GM12878 (cell line): ENCODE data around the gene ZDHHC1. TPM values are rescaled to one million over a fixed set of nuclear protein-coding genes. Genes with fewer than 3 reads are reported as not detected.

Experiments used
- E2F8 ChIP-seq: fragments of 450-650 bp; IDR thresholded peaks from 2 replicates; pipeline ENCODE4 v1.6.1; 2018; ENCODE audit warnings: mild to moderate bottlenecking, low read depth, moderate library complexity; ENCODE audit not compliant: partially characterized antibody
- MLLT1 ChIP-seq: fragments of 450-650 bp; IDR thresholded peaks from 2 replicates; pipeline ENCODE4 v1.6.1; 2016; ENCODE audit warnings: mild to moderate bottlenecking
- ZSCAN29 ChIP-seq: fragments of 450-650 bp; IDR thresholded peaks from 2 replicates; pipeline ENCODE4 v1.6.1; 2017; ENCODE audit warnings: mild to moderate bottlenecking, moderate library complexity
- polyA plus RNA-seq, 11 experiments: library from polyadenylated mRNA; depleted of rRNA in 4 of 11; unstranded in 6 of 11; stranded (reverse) in 5 of 11; fragments of >200 nt; fragmentation: Nextera tagmentation in 4 of 11; fragmentation: Illumina TruSeq in 1 of 11; extraction: Ambion mirVana in 4 of 11; extraction: Trizol in 1 of 11; gene quantifications; 1 replicate in 1 of 11; 2 replicates in 10 of 11; pipeline versions ENCODE4 v1.2.1 to v1.2.3, GENCODE V29; 2011 to 2016; ENCODE audit warnings: inconsistent platforms in 2 of 11, missing spikeins in 2 of 11, low read depth in 1 of 11
- total RNA-seq, 4 experiments: library from RNA; depleted of rRNA in 3 of 4; stranded (reverse); fragments of >200 nt in 3 of 4; fragmentation: Illumina TruSeq in 1 of 4; extraction: Trizol in 1 of 4; gene quantifications; 2 replicates each; pipeline versions ENCODE4 v1.2.1 to v1.2.3, GENCODE V29; 2013 to 2021
- TF ChIP-seq, protein P1 (sequence below): fragments of 450-650 bp; IDR thresholded peaks from 2 replicates; pipeline ENCODE4 v1.6.1; 2017; ENCODE audit warnings: mild to moderate bottlenecking

Gene ZDHHC1
- total and polyA plus RNA-seq, 10 of the 15 experiments (the other 5 are each of a cell fraction or from before 2014, with no cell fraction given) = 0.07 to 1.2 (median 0.66) TPM; not detected in 2

DNA sequence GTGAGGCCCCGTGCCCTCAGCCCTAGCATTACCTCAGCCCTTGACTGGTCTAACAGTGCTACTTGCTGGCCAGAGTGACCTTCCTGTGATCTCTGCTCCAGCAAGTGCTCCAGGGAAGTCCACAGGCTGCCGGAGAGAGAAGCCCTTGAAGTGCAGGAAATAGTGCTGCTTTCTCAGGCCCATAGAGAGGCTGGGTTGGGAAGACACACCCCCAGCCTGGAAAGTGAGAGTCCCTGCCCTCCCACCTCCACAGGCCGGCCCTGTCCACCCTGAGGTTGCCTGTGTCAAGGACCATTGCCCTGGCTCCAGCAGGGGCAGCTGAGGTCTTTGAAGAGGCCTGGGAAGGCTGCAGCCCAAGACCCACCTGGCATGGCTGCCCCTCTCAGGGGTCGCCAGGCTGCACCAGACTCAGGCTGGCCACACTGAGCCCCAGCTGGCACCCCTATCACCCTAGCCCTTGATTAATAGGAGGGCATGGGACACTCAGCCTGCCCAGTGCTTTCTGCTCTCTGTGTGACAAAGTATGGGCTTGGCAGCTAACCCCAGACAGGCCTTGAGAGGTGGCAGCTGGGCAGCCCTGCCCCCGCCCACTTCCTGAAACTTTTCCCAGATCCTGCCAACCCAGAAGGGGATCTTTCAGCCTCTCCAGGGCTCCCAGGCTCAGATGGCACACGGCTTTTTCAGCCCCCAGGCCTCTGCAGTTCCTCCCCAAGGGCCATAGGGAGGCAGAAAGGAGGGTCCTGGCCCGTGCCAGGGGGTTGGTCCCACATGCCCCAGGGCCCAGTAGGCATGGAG, 43.0 kb upstream of the ZDHHC1 start (continued):
- TF ChIP-seq E2F8 = no peak
- TF ChIP-seq MLLT1 = no peak
- no peak for TF ChIP-seq ZSCAN29
- TF ChIP-seq, protein P1, sequence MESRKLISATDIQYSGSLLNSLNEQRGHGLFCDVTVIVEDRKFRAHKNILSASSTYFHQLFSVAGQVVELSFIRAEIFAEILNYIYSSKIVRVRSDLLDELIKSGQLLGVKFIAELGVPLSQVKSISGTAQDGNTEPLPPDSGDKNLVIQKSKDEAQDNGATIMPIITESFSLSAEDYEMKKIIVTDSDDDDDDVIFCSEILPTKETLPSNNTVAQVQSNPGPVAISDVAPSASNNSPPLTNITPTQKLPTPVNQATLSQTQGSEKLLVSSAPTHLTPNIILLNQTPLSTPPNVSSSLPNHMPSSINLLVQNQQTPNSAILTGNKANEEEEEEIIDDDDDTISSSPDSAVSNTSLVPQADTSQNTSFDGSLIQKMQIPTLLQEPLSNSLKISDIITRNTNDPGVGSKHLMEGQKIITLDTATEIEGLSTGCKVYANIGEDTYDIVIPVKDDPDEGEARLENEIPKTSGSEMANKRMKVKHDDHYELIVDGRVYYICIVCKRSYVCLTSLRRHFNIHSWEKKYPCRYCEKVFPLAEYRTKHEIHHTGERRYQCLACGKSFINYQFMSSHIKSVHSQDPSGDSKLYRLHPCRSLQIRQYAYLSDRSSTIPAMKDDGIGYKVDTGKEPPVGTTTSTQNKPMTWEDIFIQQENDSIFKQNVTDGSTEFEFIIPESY = no peak
